HPDE6-E6E7 (cell line): ENCODE data around the gene HTR6.

Experiments
- DNase-seq: peaks from one replicate; pipeline ENCODE4 v3.0.0; 2011; ENCODE audit warnings: missing footprints; ENCODE audit errors: extremely low spot score

Gene HTR6

GRCh38 chr1:19656780-19657466 lies 7.8 kb upstream of the HTR6 start:
- DNase-seq = no peak

GRCh38 chr1:19657511-19657910 lies 7.2 kb upstream of the HTR6 start:
- DNase-seq = no peak

- no peak for DNase-seq
Observed at GRCh38 chr1:19658186-19658585, 6.5 kb upstream of the HTR6 start.

GRCh38 chr1:19661721-19662228 lies 2.9 kb upstream of the HTR6 start:
- DNase-seq = no peak

GRCh38 chr1:19662313-19662712 lies 2.4 kb upstream of the HTR6 start:
- no peak for DNase-seq

GRCh38 chr1:19665186-19665495 lies 466 bp downstream of the HTR6 start:
- no peak for DNase-seq

DNA sequence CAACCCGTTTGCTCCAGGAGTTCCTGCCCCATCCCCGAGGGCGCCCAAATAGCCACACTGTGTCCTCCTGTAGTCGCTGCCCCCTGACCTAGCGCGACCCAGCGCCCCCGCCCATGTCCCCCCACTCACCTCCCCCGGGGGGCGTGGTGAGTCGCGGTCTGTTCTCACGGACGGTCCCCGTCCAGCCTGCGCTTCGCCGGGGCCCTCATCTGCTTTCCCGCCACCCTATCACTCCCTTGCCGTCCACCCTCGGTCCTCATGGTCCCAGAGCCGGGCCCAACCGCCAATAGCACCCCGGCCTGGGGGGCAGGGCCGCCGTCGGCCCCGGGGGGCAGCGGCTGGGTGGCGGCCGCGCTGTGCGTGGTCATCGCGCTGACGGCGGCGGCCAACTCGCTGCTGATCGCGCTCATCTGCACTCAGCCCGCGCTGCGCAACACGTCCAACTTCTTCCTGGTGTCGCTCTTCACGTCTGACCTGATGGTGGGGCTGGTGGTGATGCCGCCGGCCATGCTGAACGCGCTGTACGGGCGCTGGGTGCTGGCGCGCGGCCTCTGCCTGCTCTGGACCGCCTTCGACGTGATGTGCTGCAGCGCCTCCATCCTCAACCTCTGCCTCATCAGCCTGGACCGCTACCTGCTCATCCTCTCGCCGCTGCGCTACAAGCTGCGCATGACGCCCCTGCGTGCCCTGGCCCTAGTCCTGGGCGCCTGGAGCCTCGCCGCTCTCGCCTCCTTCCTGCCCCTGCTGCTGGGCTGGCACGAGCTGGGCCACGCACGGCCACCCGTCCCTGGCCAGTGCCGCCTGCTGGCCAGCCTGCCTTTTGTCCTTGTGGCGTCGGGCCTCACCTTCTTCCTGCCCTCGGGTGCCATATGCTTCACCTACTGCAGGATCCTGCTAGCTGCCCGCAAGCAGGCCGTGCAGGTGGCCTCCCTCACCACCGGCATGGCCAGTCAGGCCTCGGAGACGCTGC lies 1.1 kb downstream of the HTR6 start:
- no peak for DNase-seq

GRCh38 chr1:19668888-19669287 lies 4.2 kb downstream of the HTR6 start:
- DNase-seq = no peak

- DNase-seq = no peak
Observed at GRCh38 chr1:19670787-19671186, 6.1 kb downstream of the HTR6 start.

GRCh38 chr1:19672237-19672636 lies 7.6 kb downstream of the HTR6 start:
- DNase-seq = no peak

DNA sequence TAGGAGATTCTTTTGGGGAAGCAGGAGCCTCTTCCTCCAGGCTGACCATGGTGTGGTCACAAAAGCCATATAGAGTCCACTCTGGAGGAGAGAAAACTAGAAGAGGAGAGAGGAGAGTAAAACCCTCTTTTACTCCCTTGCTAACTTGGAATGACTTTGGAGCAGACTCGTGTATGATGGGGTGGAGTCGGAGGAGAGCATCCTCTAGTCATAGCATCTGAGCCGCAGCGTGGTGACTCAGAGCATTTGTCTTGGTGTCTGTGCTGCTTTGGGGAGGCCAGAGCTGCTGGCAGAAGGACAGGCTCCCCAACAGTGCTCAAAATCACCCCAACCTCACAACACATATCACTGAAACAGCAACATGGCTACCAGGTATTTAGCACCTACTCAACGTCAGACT lies 11.1 kb downstream of the HTR6 start:
- no peak for DNase-seq

GRCh38 chr1:19676438-19676922 lies 11.8 kb downstream of the HTR6 start:
- peak; percentile 58 for DNase-seq

- no peak for DNase-seq
Observed at GRCh38 chr1:19678493-19678892, 13.8 kb downstream of the HTR6 start.

GRCh38 chr1:19678931-19679453 lies 14.3 kb downstream of the HTR6 start:
- DNase-seq = no peak

- no peak for DNase-seq
Observed at GRCh38 chr1:19679691-19680090, 15.0 kb downstream of the HTR6 start.

- no peak for DNase-seq
Observed at GRCh38 chr1:19680644-19681043, 16.0 kb downstream of the HTR6 start.

- peak; percentile 71 for DNase-seq
Observed at GRCh38 chr1:19682257-19682656, 17.6 kb downstream of the HTR6 start.

GRCh38 chr1:19682901-19683300 lies 18.2 kb downstream of the HTR6 start:
- DNase-seq = no peak

- DNase-seq = no peak
Observed at GRCh38 chr1:19683351-19683750, 18.7 kb downstream of the HTR6 start.

GRCh38 chr1:19684677-19685076 lies 20.0 kb downstream of the HTR6 start:
- DNase-seq = no peak

DNA sequence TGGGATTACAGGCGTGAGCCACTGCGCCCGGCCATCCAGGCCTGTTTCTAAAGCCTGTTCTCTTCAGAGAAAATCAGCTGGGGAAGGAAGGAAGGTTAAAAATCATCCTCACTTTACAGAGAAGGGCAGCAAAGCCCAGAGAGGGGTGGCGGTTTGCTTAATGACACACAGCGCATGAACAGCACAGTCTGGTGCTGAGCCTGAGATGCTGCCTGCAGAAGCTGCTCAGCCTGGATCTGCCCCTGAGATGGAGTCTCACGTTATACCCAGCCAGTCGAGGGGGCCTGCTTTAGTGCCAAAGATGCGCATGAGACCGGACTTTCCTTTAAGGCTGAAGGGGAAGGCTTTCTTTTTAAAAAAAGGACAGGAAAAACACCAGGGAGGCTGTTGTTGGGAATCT lies 21.3 kb downstream of the HTR6 start:
- no peak for DNase-seq

- no peak for DNase-seq
Observed at GRCh38 chr1:19687414-19687813, 22.7 kb downstream of the HTR6 start.
